GM12878 (cell line): ENCODE data around the gene GNPDA2. TPM values are rescaled to one million over a fixed set of nuclear protein-coding genes. Genes with fewer than 3 reads are reported as not detected.

ENCODE experiments used
- ATAC-seq: fragments of 200-7000 bp; cut with Tn5 transposase; 3 replicates; pipeline ENCODE4 v1.9.1; 2020; ENCODE audit warnings: mild to moderate bottlenecking, moderate library complexity
- BruUV-seq: library from RNA; stranded (reverse); fragments of 400-500 nt; replicated peaks from 2 replicates; lab custom pipeline; 2021; lab: Mats Ljungman, UMichigan
- CTCF ChIA-PET: fragments of 300-600 bp; sonication (Branson Sonifier 250); formaldehyde crosslinking; extraction: SDS; loops from one replicate; lab custom pipeline; 2021; ENCODE audit warnings: inconsistent platforms; lab: Yijun Ruan, JAX
- POLR2A ChIA-PET: fragments of 350-600 bp; formaldehyde crosslinking; extraction: SDS; loops from one replicate; lab custom pipeline; 2021; ENCODE audit warnings: inconsistent platforms; lab: Charles Lee
- RAD21 ChIA-PET: fragments of 300-600 bp; sonication (Branson Sonifier 250); formaldehyde crosslinking; loops from one replicate; lab custom pipeline; 2023; ENCODE audit warnings: antibody characterized with exemption; ENCODE audit not compliant: unreplicated experiment; lab: Charles Lee
- SMC1A ChIA-PET: fragments of 300-600 bp; sonication (Branson Sonifier 250); formaldehyde crosslinking; loops from one replicate; lab custom pipeline; 2023; ENCODE audit not compliant: unreplicated experiment, uncharacterized antibody; lab: Charles Lee
- DNase-seq: peaks from one replicate; pipeline ENCODE4 v3.0.0-alpha.2; 2011; ENCODE audit warnings: low read depth, low spot score
- FAIRE-seq: peaks from 3 replicates; lab custom pipeline; 2011; peaks lifted over from hg19 to GRCh38; lab: Jason Lieb, UNC
- H2AFZ ChIP-seq: 2 replicates; pipeline ENCODE4 v1.6.0; 2011; ENCODE audit warnings: low read depth, low read length, control low read depth; ENCODE audit not compliant: control insufficient read depth
- H3K27ac ChIP-seq: 2 replicates; pipeline ENCODE4 v1.5.1; 2011; ENCODE audit warnings: control low read depth; ENCODE audit not compliant: control insufficient read depth, insufficient read depth
- H3K27me3 ChIP-seq, 2 experiments: replicated peaks in 1 of 2; 2 replicates each; pipeline versions ENCODE4 v1.6.0 to v1.6.1; 2011; ENCODE audit warnings: low read length in 1 of 2; ENCODE audit not compliant: control insufficient read depth in 2 of 2, insufficient read depth in 2 of 2
- H3K36me3 ChIP-seq, 2 experiments: 2 replicates each; pipeline ENCODE4 v1.5.1; 2011; ENCODE audit warnings: low read length in 1 of 2; ENCODE audit not compliant: control insufficient read depth in 2 of 2, insufficient read depth in 2 of 2
- H3K4me1 ChIP-seq: 2 replicates; pipeline ENCODE4 v1.6.1; 2011; ENCODE audit warnings: mild to moderate bottlenecking, low read length, moderate library complexity, mixed read lengths; ENCODE audit not compliant: control insufficient read depth, insufficient read depth
- H3K4me2 ChIP-seq: 2 replicates; pipeline ENCODE4 v1.6.0; 2011; ENCODE audit warnings: control low read depth; ENCODE audit not compliant: control insufficient read depth, insufficient read depth
- H3K4me3 ChIP-seq: fragments of 200-600 bp; sonication (generic); 2 replicates; pipeline ENCODE4 v1.5.1; 2016
- H3K79me2 ChIP-seq: 2 replicates; pipeline ENCODE4 v1.6.0; 2011; ENCODE audit warnings: low read length; ENCODE audit not compliant: control insufficient read depth, insufficient read depth
- H3K9ac ChIP-seq: 2 replicates; pipeline ENCODE4 v1.8.0; 2011; ENCODE audit warnings: low read length, control low read depth, mixed read lengths; ENCODE audit not compliant: control insufficient read depth, insufficient read depth
- H3K9me3 ChIP-seq: replicated peaks from 3 replicates; pipeline ENCODE4 v1.5.1; 2011; ENCODE audit warnings: mild to moderate bottlenecking, low read length; ENCODE audit not compliant: control insufficient read depth, insufficient read depth
- H4K20me1 ChIP-seq: 2 replicates; pipeline ENCODE4 v1.6.0; 2011; ENCODE audit not compliant: control insufficient read depth, insufficient read depth
- CBX3 ChIP-seq: fragments of 200-600 bp; sonication (generic); IDR thresholded peaks from 2 replicates; pipeline ENCODE4 v1.6.1; 2016; ENCODE audit warnings: low read depth, borderline replicate concordance
- CHD1 ChIP-seq: IDR thresholded peaks from 2 replicates; pipeline ENCODE4 v1.6.1; 2012; ENCODE audit warnings: low read depth, low read length, improper control_type of control experiment
- CHD2 ChIP-seq: IDR thresholded peaks from 2 replicates; pipeline ENCODE4 v1.6.1; 2011; ENCODE audit warnings: low read depth, low read length, improper control_type of control experiment, borderline replicate concordance
- CTCF ChIP-seq, 3 experiments: IDR thresholded peaks in 2 of 3; conservative IDR thresholded peaks in 1 of 3; 2 replicates each; pipeline ENCODE4 v1.5.1; 2011; ENCODE audit warnings: low read depth in 3 of 3, low read length in 3 of 3, mild to moderate bottlenecking in 3 of 3, control low read depth in 2 of 3, moderate library complexity in 2 of 3, inconsistent platforms in 1 of 3, mixed read lengths in 1 of 3; ENCODE audit not compliant: control insufficient read depth in 2 of 3, insufficient read depth in 1 of 3; ENCODE audit errors: extremely low read depth in 1 of 3
- IKZF2 ChIP-seq, 2 experiments: fragments of 450-650 bp; IDR thresholded peaks; 2 replicates each; pipeline ENCODE4 v1.6.1; 2017; ENCODE audit warnings: mild to moderate bottlenecking in 2 of 2, moderate library complexity in 2 of 2
- IRF3 ChIP-seq: fragments of 450-650 bp; IDR thresholded peaks from 2 replicates; pipeline ENCODE4 v1.6.1; 2014; ENCODE audit warnings: mild to moderate bottlenecking
- JUND ChIP-seq: IDR thresholded peaks from 2 replicates; pipeline ENCODE4 v1.6.1; 2012; ENCODE audit warnings: low read depth, mild to moderate bottlenecking, low read length, improper control_type of control experiment, moderate library complexity
- KAT2A ChIP-seq: conservative IDR thresholded peaks from 2 replicates; pipeline ENCODE4 v1.6.1; 2011; ENCODE audit warnings: low read depth, low read length; ENCODE audit not compliant: control insufficient read depth
- LARP7 ChIP-seq: fragments of 450-650 bp; IDR thresholded peaks from 2 replicates; pipeline ENCODE4 v1.6.1; 2017; ENCODE audit warnings: mild to moderate bottlenecking
- MTA2 ChIP-seq: fragments of 450-650 bp; IDR thresholded peaks from 2 replicates; pipeline ENCODE4 v1.6.1; 2016; ENCODE audit warnings: low read depth, mild to moderate bottlenecking, moderate library complexity
- MTA3 ChIP-seq: IDR thresholded peaks from 2 replicates; pipeline ENCODE4 v1.6.1; 2012; ENCODE audit warnings: low read length, inconsistent platforms, borderline replicate concordance
- MXI1 ChIP-seq: fragments of 150-350 bp; IDR thresholded peaks from 2 replicates; pipeline ENCODE4 v1.6.1; 2011; ENCODE audit warnings: low read depth, mild to moderate bottlenecking, inconsistent platforms, low read length, improper control_type of control experiment
- RAD51 ChIP-seq: fragments of 450-650 bp; IDR thresholded peaks from 2 replicates; pipeline ENCODE4 v1.6.1; 2016; ENCODE audit warnings: moderate library complexity, mild to moderate bottlenecking, inconsistent platforms
- SMAD1 ChIP-seq: fragments of 450-650 bp; IDR thresholded peaks from 2 replicates; pipeline ENCODE4 v1.6.1; 2018; ENCODE audit warnings: mild to moderate bottlenecking, low read depth; ENCODE audit not compliant: partially characterized antibody
- SREBF2 ChIP-seq: IDR thresholded peaks from 2 replicates; pipeline ENCODE4 v1.6.1; 2012; ENCODE audit warnings: mild to moderate bottlenecking, low read length
- SUPT20H ChIP-seq: IDR thresholded peaks from 2 replicates; pipeline ENCODE4 v1.6.1; 2011; ENCODE audit warnings: low read depth, mild to moderate bottlenecking, low read length, moderate library complexity, borderline replicate concordance; ENCODE audit not compliant: control insufficient read depth
- ZBED1 ChIP-seq: IDR thresholded peaks from 2 replicates; pipeline ENCODE4 v1.6.1; 2016; ENCODE audit warnings: borderline replicate concordance
- WGBS: methylation state at CpG from one replicate; pipeline ENCODE4 v1.1.6; 2016; ENCODE audit warnings: low lambda C conversion rate; ENCODE audit not compliant: insufficient replicate concordance, insufficient coverage; ENCODE audit errors: missing lambda C conversion rate; 5-methylcytosine and 5-hydroxymethylcytosine counted together
- in situ Hi-C: fragments of 300-500 bp; cut with MboI; formaldehyde crosslinking; loops from 9 replicates; pipeline ENCODE4 v1.14.3; 2018; ENCODE audit warnings: mixed read lengths
- intact Hi-C: fragments of 100-400 bp; cut with micrococcal nuclease; formaldehyde crosslinking; loops from one replicate; pipeline ENCODE4 v1.14.2; 2022; ENCODE audit not compliant: unreplicated experiment
- polyA plus RNA-seq, 11 experiments: library from polyadenylated mRNA; depleted of rRNA in 4 of 11; unstranded in 6 of 11; stranded (reverse) in 5 of 11; fragments of >200 nt; fragmentation: Nextera tagmentation in 4 of 11; fragmentation: Illumina TruSeq in 1 of 11; extraction: Ambion mirVana in 4 of 11; extraction: Trizol in 1 of 11; gene quantifications; 1 replicate in 1 of 11; 2 replicates in 10 of 11; pipeline versions ENCODE4 v1.2.1 to v1.2.3, GENCODE V29; 2011 to 2016; ENCODE audit warnings: inconsistent platforms in 2 of 11, missing spikeins in 2 of 11, low read depth in 1 of 11
- total RNA-seq, 4 experiments: library from RNA; depleted of rRNA in 3 of 4; stranded (reverse); fragments of >200 nt in 3 of 4; fragmentation: Illumina TruSeq in 1 of 4; extraction: Trizol in 1 of 4; gene quantifications; 2 replicates each; pipeline versions ENCODE4 v1.2.1 to v1.2.3, GENCODE V29; 2013 to 2021

The GNPDA2 gene
- total and polyA plus RNA-seq, 10 of the 15 experiments (the other 5 are each of a cell fraction or from before 2014, with no cell fraction given) = 16.7 to 45.8 (median 23.8) TPM

- WGBS = 6% methylated on average over 1 of the region's 1 CpG
- SMC1A ChIA-PET = no interaction called here
- POLR2A ChIA-PET = no interaction called here
- Histone ChIP-seq H3K4me2 (no peak overlapping the region), H4K20me1 (no peaks in the 10 kb centered on the region), H3K4me3 (no peak overlapping the region), H2AFZ (no peak overlapping the region), H3K9ac (no peak overlapping the region), H3K9me3 (no peaks in the 10 kb centered on the region), H3K79me2 (no peaks in the 10 kb centered on the region), H3K27me3 (no peaks in the 10 kb centered on the region), H3K4me1 (no peaks in the 10 kb centered on the region), H3K27ac (no peak overlapping the region), H3K36me3 (no peaks in the 10 kb centered on the region)
- FAIRE-seq = no peak
- no TSS peak for BruUV-seq
- intact Hi-C loops = no loop called here
- CTCF ChIA-PET = no interaction called here
- TF ChIP-seq SMAD1 (no peak), CTCF (IDR thresholded peaks at IDR 0.05 in 2 of 3, conservative IDR thresholded peaks at IDR 0.05 in 1 of 3; ENCODE audit: control insufficient read depth in 2 of 3, extremely low read depth in 1 of 3, insufficient read depth in 1 of 3, low read depth in 3 of 3, low read length in 3 of 3) (no peak), KAT2A (no peak), SUPT20H (no peak), MTA2 (no peak), CHD2 (no peak), IRF3 (no peak), ZBED1 (no peak), MTA3 (no peak), JUND (no peak), CBX3 (no peak), SREBF2 (no peak), IKZF2 (IDR thresholded peaks at IDR 0.05) (no peak), CHD1 (no peak), MXI1 (no peak), LARP7 (no peak), RAD51 (no peak)
- TF ChIP-seq, all 136 proteins: peak for 0
- RAD21 ChIA-PET = no interaction called here
- ATAC-seq = no peak
- in situ Hi-C loops = loop anchor here (25.0 kb wide), 1 partner anchor 1891 kb away; no protein-coding TSS in a partner anchor
- no peak for DNase-seq
These were observed 45.4 kb upstream of the GNPDA2 start for GRCh38 chr4:44771789-44772188.
